NCI-H2227 treated with DMSO at 0.1 percent for 48 hours (cell line): ENCODE data around the gene GHITM.
"Not testable (repeated sequence)": the region's sequence is repeated elsewhere in the genome, so short reads cannot be mapped to it uniquely, and the experiment has no call there.

Experiments used
- DNase-seq: peaks from one replicate; lab custom pipeline; 2025; lab: John Stamatoyannopoulos, UW

GHITM gene

GRCh38 chr10:84139126-84140035, at the start of gene GHITM:
Gene GHITM, plus strand, starts transcription at chr10:84139509. Its CDS starts 1,992 bp downstream, at chr10:84141501.
- DNase-seq: peak; percentile 92

- DNase-seq: no peak
These were observed 43.4 kb upstream of the GHITM start for GRCh38 chr10:84095811-84096497.

- DNase-seq: peak; percentile 1
These were observed 41.4 kb upstream of the GHITM start for GRCh38 chr10:84097787-84098353.

GRCh38 chr10:84098667-84099066, 40.6 kb upstream of the GHITM start:
- DNase-seq: no peak

GRCh38 chr10:84101042-84101441, 38.3 kb upstream of the GHITM start:
- DNase-seq: no peak

- no peak for DNase-seq
These were observed 30.5 kb upstream of the GHITM start for GRCh38 chr10:84108797-84109196.

- DNase-seq: not testable (repeated sequence)
These were observed 29.5 kb upstream of the GHITM start for GRCh38 chr10:84109772-84110171.

- DNase-seq: not testable (repeated sequence)
These were observed 25.8 kb upstream of the GHITM start for GRCh38 chr10:84113468-84113867.

GRCh38 chr10:84114088-84114667, 25.1 kb upstream of the GHITM start:
- DNase-seq: no peak

GRCh38 chr10:84117204-84117603, 22.1 kb upstream of the GHITM start:
- DNase-seq: not testable (repeated sequence)

- no peak for DNase-seq
These were observed 21.5 kb upstream of the GHITM start for GRCh38 chr10:84117686-84118394.

GRCh38 chr10:84118395-84119006, 20.8 kb upstream of the GHITM start:
- DNase-seq: no peak

- DNase-seq: no peak
These were observed 15.9 kb upstream of the GHITM start for GRCh38 chr10:84123362-84123761.

GRCh38 chr10:84125910-84126784, 13.2 kb upstream of the GHITM start:
- not testable (repeated sequence) for DNase-seq

GRCh38 chr10:84126785-84127167, 12.5 kb upstream of the GHITM start:
- DNase-seq: no peak

GRCh38 chr10:84135836-84136235, 3.5 kb upstream of the GHITM start:
- peak; percentile 13 for DNase-seq

GRCh38 chr10:84137811-84138210, 1.5 kb upstream of the GHITM start:
- DNase-seq: no peak

- DNase-seq: peak; percentile 67
These were observed 707 bp upstream of the GHITM start for GRCh38 chr10:84138478-84139125.

- no peak for DNase-seq
These were observed 699 bp downstream of the GHITM start for GRCh38 chr10:84140036-84140379.

GRCh38 chr10:84147347-84147746, 8.0 kb downstream of the GHITM start:
- no peak for DNase-seq
